Measurements from ENCODE around the gene TTC16. TPM values are rescaled to one million over a fixed set of nuclear protein-coding genes. Genes with fewer than 3 reads are reported as not detected.
A peak's percentile ranks its signal among the peaks of the same experiment; 100 is the strongest.

TTC16 gene
- total RNA-seq, 1 donor from 2014 or later = not detected

DNA sequence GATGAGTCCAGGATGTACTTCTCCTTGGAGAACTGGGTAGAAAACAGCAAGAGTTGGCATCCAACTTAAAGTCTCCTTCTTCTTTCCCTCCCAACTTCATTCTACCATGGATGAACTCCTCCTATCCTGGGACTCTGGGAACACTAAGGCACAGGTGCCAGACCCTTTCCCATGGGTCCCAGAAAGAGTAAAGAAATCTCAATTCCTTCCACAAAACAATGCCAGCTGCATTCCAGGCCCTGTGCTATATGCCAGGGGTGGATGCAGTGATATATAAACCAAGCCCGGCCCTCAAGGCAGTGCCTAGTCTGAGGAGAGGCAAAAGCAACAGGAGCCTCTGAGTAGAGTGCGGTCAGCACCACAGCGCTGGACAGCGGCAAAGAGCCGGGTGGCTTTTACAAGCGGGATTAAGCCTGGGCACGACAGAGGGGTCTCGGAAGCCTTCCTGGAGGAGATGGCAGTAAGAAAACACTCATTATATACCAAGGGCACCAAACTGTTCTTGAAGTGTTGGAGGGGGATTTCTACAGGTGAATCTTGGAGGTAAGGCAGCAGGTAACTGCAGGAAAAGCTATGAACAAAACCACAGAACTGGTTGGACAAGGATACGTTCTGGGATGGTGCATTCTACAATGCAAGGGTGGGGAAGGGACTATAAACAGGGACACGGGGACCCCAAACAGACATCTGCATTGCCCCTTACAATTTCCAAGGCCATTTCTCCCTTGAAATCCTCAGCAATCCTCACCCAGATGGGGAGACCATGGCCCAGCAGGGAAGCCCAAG is 35.6 kb downstream of the TTC16 start:
- no peak overlapping the region for H2AFZ ChIP-seq (replicated peaks)

DNA sequence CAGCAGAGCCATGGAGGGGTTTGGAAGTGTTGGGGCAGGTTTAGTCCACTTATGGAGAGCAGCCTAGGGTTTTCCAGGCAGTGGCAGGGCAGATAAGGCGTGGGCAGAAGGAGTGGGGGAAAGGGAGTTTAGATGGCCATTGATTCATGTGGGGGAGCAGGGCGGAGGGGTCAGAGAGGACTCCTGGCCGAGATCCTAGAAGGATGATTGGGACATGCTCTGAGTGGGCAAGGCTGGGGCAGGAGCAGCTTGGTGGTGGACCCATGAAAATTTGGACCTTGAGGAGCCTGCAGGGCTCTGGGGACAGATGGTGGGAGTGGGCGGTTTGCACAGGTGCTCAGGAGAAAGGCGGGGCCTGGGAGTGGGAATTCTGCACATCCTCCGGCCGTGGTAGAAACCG is 37.3 kb downstream of the TTC16 start:
- H3K36me3 Mint-ChIP-seq = no peaks in the 10 kb centered on the region
- H3K4me1 Mint-ChIP-seq = peaks cover 4% of the 10 kb centered on the region
- H3K27me3 Mint-ChIP-seq (ENCODE audit: insufficient read depth, low read depth) = peaks cover 31% of the 10 kb centered on the region
- Histone ChIP-seq H3K4me2 (no peak overlapping the region), H3K4me1 (peaks cover 6% of the 10 kb centered on the region), H3K9me3 (ENCODE audit: low read depth) (no peaks in the 10 kb centered on the region), H3K36me3 (no peaks in the 10 kb centered on the region), H3K27me3 (peaks cover 50% of the 10 kb centered on the region), H4K20me1 (ENCODE audit: low read depth) (peaks cover 49% of the 10 kb centered on the region), H3K27ac (no peak overlapping the region), H2AFZ (replicated peaks) (no peak overlapping the region), H3K79me2 (ENCODE audit: low read depth) (no peaks in the 10 kb centered on the region), H3K9ac (no peak overlapping the region), H3F3A (ENCODE audit: low read depth) (peaks cover 18% of the 10 kb centered on the region), H3K4me3 (no peak overlapping the region)
- no peak overlapping the region for H3K27ac Mint-ChIP-seq
- TF ChIP-seq, protein P1, sequence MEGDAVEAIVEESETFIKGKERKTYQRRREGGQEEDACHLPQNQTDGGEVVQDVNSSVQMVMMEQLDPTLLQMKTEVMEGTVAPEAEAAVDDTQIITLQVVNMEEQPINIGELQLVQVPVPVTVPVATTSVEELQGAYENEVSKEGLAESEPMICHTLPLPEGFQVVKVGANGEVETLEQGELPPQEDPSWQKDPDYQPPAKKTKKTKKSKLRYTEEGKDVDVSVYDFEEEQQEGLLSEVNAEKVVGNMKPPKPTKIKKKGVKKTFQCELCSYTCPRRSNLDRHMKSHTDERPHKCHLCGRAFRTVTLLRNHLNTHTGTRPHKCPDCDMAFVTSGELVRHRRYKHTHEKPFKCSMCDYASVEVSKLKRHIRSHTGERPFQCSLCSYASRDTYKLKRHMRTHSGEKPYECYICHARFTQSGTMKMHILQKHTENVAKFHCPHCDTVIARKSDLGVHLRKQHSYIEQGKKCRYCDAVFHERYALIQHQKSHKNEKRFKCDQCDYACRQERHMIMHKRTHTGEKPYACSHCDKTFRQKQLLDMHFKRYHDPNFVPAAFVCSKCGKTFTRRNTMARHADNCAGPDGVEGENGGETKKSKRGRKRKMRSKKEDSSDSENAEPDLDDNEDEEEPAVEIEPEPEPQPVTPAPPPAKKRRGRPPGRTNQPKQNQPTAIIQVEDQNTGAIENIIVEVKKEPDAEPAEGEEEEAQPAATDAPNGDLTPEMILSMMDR (IDR thresholded peaks at IDR 0.05) = no peak
- TF ChIP-seq EZH2 (IDR thresholded peaks at IDR 0.05) (no peak), EZH2phosphoT487 (IDR thresholded peaks at IDR 0.05) (no peak)
- peak overlapping the region; percentile 57 for H3K4me3 Mint-ChIP-seq
- no peak for DNase-seq (ENCODE audit: low spot score)
- H3K9me3 Mint-ChIP-seq = no peaks in the 10 kb centered on the region

More for the DNA sequence above, 35.6 kb downstream of the TTC16 start:
- Histone ChIP-seq H3F3A (ENCODE audit: low read depth) (peaks cover 18% of the 10 kb centered on the region), H3K9me3 (ENCODE audit: low read depth) (no peaks in the 10 kb centered on the region), H3K9ac (no peak overlapping the region), H3K4me2 (no peak overlapping the region), H3K36me3 (no peaks in the 10 kb centered on the region), H3K27me3 (peaks cover 45% of the 10 kb centered on the region), H4K20me1 (ENCODE audit: low read depth) (peaks cover 49% of the 10 kb centered on the region), H3K79me2 (ENCODE audit: low read depth) (no peaks in the 10 kb centered on the region), H3K4me3 (no peak overlapping the region), H3K27ac (no peak overlapping the region), H3K4me1 (peaks cover 6% of the 10 kb centered on the region)
- H3K36me3 Mint-ChIP-seq = no peaks in the 10 kb centered on the region
- H3K4me3 Mint-ChIP-seq = no peak overlapping the region
- no peaks in the 10 kb centered on the region for H3K9me3 Mint-ChIP-seq
- TF ChIP-seq EZH2 (IDR thresholded peaks at IDR 0.05) = no peak
- TF ChIP-seq, protein P1 (IDR thresholded peaks at IDR 0.05) = no peak
- no peak for TF ChIP-seq EZH2phosphoT487 (IDR thresholded peaks at IDR 0.05)
- H3K27ac Mint-ChIP-seq = no peak overlapping the region
- peaks cover 4% of the 10 kb centered on the region for H3K4me1 Mint-ChIP-seq
- peak; percentile 79 for DNase-seq (ENCODE audit: low spot score)
- peaks cover 33% of the 10 kb centered on the region for H3K27me3 Mint-ChIP-seq (ENCODE audit: insufficient read depth, low read depth)

DNA sequence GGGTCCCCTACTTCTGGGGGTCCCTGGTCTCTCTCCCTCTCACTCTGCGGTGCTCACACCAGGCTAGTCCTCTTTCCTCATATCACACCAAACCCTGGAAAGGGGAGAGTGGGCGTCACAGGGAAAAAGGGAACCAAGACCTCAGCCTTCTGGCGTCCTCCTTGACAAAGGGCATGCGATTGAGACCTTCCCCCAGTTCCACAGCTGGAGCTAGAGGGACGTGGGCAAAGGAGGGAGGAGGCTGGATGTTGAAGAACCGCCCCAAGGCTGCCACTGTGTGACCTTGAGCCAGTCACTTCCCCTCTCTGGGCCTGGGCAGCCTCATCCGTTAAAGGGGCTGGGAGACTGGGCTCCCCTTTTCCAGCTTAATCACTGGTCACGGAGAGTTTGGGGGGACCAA is 37.7 kb downstream of the TTC16 start:
- Histone ChIP-seq H3K9me3 (ENCODE audit: low read depth) (no peaks in the 10 kb centered on the region), H3K27ac (no peak overlapping the region), H3K4me3 (no peak overlapping the region), H4K20me1 (ENCODE audit: low read depth) (peaks cover 49% of the 10 kb centered on the region), H3K4me2 (peak overlapping the region; percentile 99), H3K27me3 (peaks cover 50% of the 10 kb centered on the region), H3K79me2 (ENCODE audit: low read depth) (no peaks in the 10 kb centered on the region), H3K9ac (no peak overlapping the region), H3K36me3 (no peaks in the 10 kb centered on the region), H3K4me1 (peaks cover 6% of the 10 kb centered on the region), H3F3A (ENCODE audit: low read depth) (peaks cover 18% of the 10 kb centered on the region), H2AFZ (replicated peaks) (no peak overlapping the region)
- Mint-ChIP-seq H3K27me3 (ENCODE audit: insufficient read depth, low read depth) (peaks cover 31% of the 10 kb centered on the region), H3K27ac (no peak overlapping the region), H3K9me3 (no peaks in the 10 kb centered on the region), H3K36me3 (no peaks in the 10 kb centered on the region), H3K4me3 (peak overlapping the region; percentile 63), H3K4me1 (peaks cover 4% of the 10 kb centered on the region)
- TF ChIP-seq EZH2phosphoT487 (IDR thresholded peaks at IDR 0.05) (no peak), EZH2 (IDR thresholded peaks at IDR 0.05) (no peak)
- TF ChIP-seq, protein P1 (IDR thresholded peaks at IDR 0.05) = no peak
- no peak for DNase-seq (ENCODE audit: low spot score)
